Lower leg skin (tissue), 4 donors: ENCODE data around the gene MLLT3. TPM values are rescaled to one million over a fixed set of nuclear protein-coding genes. Genes with fewer than 3 reads are reported as not detected.

Experiments used
- DNase-seq, 2 donors: peaks; one replicate each; pipeline ENCODE4 v3.0.0-alpha.2; 2019; ENCODE audit warnings: low spot score in 2 of 2
- H3K4me3 ChIP-seq: fragments of 200-600 bp; sonication (generic); 2 replicates; pipeline ENCODE4 v1.5.1; 2017; ENCODE audit warnings: mild to moderate bottlenecking, low read depth; ENCODE audit not compliant: poor library complexity, severe bottlenecking
- CTCF ChIP-seq, 3 donors: fragments of 450-650 bp; IDR thresholded peaks; one replicate each; pipeline ENCODE4 v1.5.1; 2016; ENCODE audit warnings: antibody characterized with exemption in 3 of 3, mild to moderate bottlenecking in 3 of 3, moderate library complexity in 2 of 3
- POLR2A ChIP-seq, 2 donors: fragments of 450-650 bp; IDR thresholded peaks; one replicate each; pipeline ENCODE4 v1.6.1; 2016 to 2017; ENCODE audit warnings: antibody characterized with exemption in 2 of 2, mild to moderate bottlenecking in 1 of 2, moderate library complexity in 1 of 2
- WGBS, 2 donors: methylation state at CpG; one replicate each; pipeline ENCODE4 v1.1.5; 2018; 5-methylcytosine and 5-hydroxymethylcytosine counted together
- intact Hi-C: fragments of 100-400 bp; cut with DNase I; formaldehyde crosslinking; loops from one replicate; pipeline ENCODE4 v1.15.0; 2023; ENCODE audit warnings: low total_unique reads
- total RNA-seq, 4 donors: library from RNA; depleted of rRNA; stranded (reverse); fragments of >200 nt; gene quantifications; one replicate each; pipeline ENCODE4 v1.1.0, GENCODE V29; 2016

Gene MLLT3
- total RNA-seq, 4 donors from 2014 or later, result 10.6 to 15.2 (median 12.5) TPM

GRCh38 chr9:20333991-20334390 lies 288.3 kb downstream of the MLLT3 start:
- TF ChIP-seq POLR2A (IDR thresholded peaks at IDR 0.05) (no peak), CTCF (IDR thresholded peaks at IDR 0.05) (no peak)
- H3K4me3 ChIP-seq, result no peak overlapping the region
- intact Hi-C loops, result no loop called here
- no peak for DNase-seq
- 78 to 83% methylated on average over 5 of the region's 5 CpGs for WGBS, 2 donors

GRCh38 chr9:20331095-20331685 lies 291.1 kb downstream of the MLLT3 start:
- TF ChIP-seq POLR2A (IDR thresholded peaks at IDR 0.05) (no peak), CTCF (IDR thresholded peaks at IDR 0.05) (no peak)
- no peak overlapping the region for H3K4me3 ChIP-seq
- no peak for DNase-seq
- 71 to 84% methylated on average over 5 of the region's 5 CpGs for WGBS, 2 donors
- intact Hi-C loops, result no loop called here

DNA sequence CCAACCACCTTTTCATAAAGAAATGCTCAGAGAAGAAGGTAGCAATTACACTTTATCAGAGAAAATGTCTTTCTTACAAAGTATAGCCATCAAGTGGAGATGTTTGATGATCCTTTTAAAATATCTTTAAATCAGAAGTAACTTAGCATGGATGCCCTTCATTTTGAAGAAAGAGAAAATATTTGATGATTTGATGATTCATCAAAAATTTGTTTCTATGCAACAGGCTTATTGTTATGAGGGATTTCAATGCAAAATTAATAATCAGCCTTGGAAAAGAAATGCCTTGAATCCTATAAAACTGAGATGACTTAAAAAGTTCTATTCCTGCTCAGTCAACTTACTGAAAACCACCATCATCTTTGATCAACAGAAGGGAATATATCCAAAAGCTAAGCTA lies 291.6 kb downstream of the MLLT3 start:
- no peak overlapping the region for H3K4me3 ChIP-seq
- intact Hi-C loops, result no loop called here
- no peak for DNase-seq
- TF ChIP-seq CTCF (IDR thresholded peaks at IDR 0.05) (no peak), POLR2A (IDR thresholded peaks at IDR 0.05) (no peak)

GRCh38 chr9:20326516-20326915 lies 295.8 kb downstream of the MLLT3 start:
- H3K4me3 ChIP-seq, result no peak overlapping the region
- TF ChIP-seq CTCF (IDR thresholded peaks at IDR 0.05), result no peak
- TF ChIP-seq POLR2A (IDR thresholded peaks at IDR 0.05), result no peak
- intact Hi-C loops, result no loop called here
- WGBS, 2 donors, result 91 to 92% methylated on average over 2 of the region's 2 CpGs
- no peak for DNase-seq

DNA sequence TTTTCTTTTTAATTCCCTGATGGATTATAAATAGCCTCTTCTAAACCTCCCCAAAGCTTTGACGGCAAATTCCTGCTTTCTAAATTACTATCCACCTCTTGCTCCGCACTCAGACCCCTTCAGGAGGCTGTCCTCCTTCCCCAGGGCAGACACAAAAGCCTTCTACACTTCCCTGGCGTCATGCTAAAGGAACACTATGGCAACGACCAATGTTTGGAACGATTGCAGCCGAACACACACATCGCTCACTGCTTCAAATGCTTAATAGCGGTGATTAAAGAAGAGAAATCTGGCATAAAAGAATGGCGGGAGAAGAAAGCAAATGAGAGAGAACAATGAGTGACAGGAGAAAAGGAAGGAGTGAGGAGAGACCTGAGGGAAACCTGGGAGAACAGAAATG lies 297.3 kb downstream of the MLLT3 start:
- DNase-seq, result no peak
- no peak overlapping the region for H3K4me3 ChIP-seq
- intact Hi-C loops, result no loop called here
- 90 to 92% methylated on average over 9 of the region's 9 CpGs for WGBS, 2 donors
- TF ChIP-seq CTCF (IDR thresholded peaks at IDR 0.05) (no peak), POLR2A (IDR thresholded peaks at IDR 0.05) (no peak)

DNA sequence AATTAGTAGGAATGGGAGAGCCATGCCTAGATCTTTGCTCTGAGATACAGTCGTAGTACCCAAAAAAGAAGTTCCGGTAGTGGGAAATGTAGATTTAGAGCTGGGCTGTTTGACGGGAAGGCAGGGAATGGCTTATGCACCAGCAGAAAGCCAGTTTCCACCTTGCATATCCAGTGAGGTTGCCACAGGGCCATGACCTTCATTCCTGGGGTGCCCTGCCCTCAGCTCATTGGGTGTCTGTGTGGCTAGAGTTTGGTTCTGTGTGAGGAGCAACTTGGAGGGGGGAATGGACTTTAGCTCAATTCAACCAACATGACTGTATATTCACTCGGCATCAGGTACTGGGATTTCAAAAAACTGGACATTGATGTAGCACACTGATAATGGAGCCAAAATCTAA lies 300.1 kb downstream of the MLLT3 start:
- TF ChIP-seq CTCF (IDR thresholded peaks at IDR 0.05), result no peak
- no peak for TF ChIP-seq POLR2A (IDR thresholded peaks at IDR 0.05)
- intact Hi-C loops, result no loop called here
- no peak overlapping the region for H3K4me3 ChIP-seq
- 92 to 95% methylated on average over 4 of the region's 4 CpGs for WGBS, 2 donors
- DNase-seq, result no peak
